GM10847 (cell line): Measurements from ENCODE around the gene PRSS22.

ENCODE experiments used
- POLR2A ChIP-seq: IDR thresholded peaks from 2 replicates; pipeline ENCODE4 v1.6.1; 2011; ENCODE audit not compliant: insufficient read length; ENCODE audit errors: extremely low read depth

The PRSS22 gene

DNA sequence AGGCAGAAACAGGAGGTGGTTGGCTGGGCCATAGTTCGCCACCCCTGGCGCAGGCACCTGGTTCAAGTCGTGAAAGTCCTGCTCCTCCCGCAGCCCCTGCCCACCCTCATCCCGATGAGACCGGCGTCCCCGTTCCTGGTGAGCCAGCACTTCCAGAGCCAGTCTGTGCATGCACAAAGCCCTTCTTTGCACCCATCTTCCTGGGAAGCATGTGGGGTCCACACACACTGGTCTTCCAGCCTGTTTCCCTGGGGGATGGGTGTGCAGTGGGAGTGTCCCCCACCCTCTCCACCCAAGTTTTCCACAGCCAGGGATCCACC lies 29.5 kb downstream of the PRSS22 start:
- TF ChIP-seq POLR2A: no peak

DNA sequence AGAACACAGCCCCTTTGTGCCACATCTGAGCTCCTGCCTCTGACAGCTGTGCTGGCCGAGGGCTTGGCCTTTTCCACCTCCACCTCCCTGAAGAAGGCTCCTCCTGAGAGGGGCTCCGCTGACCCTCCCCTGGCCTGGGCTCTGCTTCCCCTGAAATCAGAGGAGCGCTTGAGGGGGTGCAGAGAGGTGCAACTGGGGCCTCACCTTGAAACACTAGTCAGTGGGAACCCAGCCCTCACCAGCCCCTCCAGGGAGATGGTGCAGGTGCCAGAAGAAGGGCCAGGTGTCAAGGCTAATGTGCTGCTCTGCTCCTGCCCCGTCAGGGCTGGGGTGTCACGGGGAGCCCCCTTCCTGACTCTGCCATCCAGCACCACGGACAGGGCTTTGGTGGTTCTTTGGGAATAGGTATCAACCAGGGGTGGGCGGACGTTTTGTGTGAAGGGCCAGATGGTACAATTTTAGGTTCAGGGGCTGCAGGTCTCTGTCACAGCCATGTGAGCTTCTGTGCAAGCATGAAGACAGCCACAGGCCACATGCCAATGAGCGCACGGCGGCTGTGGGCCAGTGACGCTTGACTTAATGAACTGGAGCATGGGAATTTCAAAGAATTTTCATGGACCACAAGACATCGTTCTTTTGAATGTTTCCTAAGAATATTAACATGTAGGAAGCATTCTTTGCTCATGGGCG lies 30.0 kb downstream of the PRSS22 start:
- TF ChIP-seq POLR2A: no peak

- no peak for TF ChIP-seq POLR2A
Measured at GRCh38 chr16:2827374-2827791, 30.6 kb downstream of the PRSS22 start.

- no peak for TF ChIP-seq POLR2A
Measured at GRCh38 chr16:2826591-2827373, 31.2 kb downstream of the PRSS22 start.

DNA sequence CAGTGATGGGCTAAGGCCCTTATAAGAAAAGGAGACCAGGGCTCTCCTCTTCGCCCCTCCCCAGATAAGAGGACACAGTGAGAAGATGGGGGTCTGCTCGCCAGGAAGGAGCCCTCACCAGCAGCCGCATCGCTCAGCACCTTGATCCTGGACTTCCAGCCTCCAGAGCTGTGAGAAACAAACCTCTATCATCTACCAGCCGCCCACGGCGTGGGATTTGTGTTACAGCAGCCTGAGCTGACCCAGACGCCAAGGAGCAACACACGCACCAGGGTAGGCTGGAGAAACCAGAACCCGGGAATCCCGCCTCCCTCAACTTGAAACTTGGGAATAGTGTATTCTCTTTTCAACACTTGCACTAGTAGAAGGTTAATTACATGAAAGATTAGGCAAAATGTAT lies 32.1 kb downstream of the PRSS22 start:
- TF ChIP-seq POLR2A: no peak

DNA sequence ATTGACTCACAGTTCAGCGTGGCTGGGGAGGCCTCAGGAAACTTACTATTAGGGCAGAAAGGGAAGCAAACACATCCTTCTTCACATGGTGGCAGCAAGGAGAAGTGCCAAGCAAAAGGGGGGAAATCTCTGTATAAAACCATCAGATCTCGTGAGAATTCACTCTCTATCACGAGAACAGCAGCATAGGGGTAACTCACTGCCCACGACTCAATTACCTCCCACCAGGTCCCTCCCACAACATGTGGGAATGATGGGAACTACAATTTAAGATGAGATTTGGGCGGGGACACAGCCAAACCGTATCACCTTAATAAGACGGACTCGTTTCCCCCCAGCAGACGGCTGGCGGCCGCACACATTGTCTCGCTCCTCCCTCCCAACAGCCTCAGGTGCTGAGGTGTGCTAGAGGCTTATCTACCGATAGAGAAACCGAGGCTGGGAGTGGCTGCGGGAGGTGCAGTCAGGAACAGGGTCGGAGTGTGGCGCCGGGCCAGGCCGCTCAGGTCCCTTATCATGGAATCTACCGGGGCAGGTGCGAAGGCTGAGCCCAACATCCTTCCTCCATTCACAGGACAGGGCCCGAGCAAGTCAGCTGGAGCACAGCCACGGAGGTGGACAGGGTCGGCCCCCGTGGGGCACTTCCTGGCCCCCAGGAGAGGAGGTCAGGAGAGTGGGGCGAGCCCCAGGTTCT lies 32.8 kb downstream of the PRSS22 start:
- no peak for TF ChIP-seq POLR2A

DNA sequence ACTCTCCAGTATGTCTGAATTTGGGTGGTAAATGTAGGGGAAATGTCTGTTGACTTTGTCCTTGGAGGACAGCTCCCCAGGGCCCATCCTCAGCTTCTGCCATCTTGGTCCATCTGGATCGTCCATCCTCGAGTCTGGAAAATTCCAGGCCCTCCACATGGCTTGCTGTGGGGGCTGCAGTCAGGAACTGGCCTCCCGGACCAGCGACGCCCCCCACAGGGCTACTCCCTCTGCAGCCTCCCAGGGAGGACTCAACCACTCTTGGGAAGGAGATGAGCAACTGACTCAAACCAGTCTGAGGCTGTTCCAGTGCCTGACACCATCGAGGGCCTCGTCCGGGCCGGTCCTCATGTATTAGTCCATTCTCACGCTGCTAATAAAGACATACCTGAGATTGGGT lies 33.3 kb downstream of the PRSS22 start:
- no peak for TF ChIP-seq POLR2A

DNA sequence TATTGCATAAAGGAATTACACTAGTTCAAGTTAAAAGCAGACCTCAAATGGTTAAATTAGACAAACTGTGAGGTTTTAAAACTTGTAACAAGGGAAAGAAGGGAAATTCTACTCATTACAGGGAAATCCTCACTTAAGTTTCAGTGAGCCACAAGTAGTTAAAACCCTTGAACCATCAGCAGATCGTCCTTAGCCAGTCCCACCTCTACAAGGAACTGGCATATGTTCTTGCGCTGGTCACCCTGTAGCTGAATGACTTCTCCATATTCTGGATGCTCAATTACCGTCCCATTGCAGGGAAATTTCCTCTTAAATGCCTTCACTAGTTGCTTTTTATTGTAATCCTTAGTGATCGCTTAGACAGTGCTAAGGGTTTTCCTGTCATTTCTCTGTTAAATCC lies 35.5 kb downstream of the PRSS22 start:
- no peak for TF ChIP-seq POLR2A

- no peak for TF ChIP-seq POLR2A
Measured at GRCh38 chr16:2822158-2822495, 35.8 kb downstream of the PRSS22 start.

GRCh38 chr16:2821487-2822157 lies 36.3 kb downstream of the PRSS22 start:
- no peak for TF ChIP-seq POLR2A

DNA sequence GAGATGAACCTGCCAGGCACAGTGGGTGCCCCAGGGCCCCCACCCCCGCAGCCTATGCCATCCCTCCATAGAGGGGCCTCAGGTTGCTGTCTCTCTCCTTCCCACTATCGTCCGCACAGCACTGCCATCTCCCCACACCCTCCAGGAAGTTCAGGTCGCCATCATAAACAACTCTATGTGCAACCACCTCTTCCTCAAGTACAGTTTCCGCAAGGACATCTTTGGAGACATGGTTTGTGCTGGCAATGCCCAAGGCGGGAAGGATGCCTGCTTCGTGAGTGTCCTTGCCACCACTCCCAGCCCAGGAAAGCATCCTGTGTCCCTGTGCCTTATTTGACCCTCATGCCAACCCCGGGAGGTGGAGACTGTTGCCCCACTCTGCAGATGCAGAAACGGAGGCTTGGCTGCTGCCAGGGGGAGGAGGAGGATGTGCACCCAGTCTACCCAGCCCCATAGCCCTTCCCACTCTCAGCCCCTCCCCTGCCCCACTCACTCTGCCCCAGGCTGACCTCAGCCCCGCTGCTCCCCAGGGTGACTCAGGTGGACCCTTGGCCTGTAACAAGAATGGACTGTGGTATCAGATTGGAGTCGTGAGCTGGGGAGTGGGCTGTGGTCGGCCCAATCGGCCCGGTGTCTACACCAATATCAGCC lies 37.0 kb downstream of the PRSS22 start:
- TF ChIP-seq POLR2A: no peak

DNA sequence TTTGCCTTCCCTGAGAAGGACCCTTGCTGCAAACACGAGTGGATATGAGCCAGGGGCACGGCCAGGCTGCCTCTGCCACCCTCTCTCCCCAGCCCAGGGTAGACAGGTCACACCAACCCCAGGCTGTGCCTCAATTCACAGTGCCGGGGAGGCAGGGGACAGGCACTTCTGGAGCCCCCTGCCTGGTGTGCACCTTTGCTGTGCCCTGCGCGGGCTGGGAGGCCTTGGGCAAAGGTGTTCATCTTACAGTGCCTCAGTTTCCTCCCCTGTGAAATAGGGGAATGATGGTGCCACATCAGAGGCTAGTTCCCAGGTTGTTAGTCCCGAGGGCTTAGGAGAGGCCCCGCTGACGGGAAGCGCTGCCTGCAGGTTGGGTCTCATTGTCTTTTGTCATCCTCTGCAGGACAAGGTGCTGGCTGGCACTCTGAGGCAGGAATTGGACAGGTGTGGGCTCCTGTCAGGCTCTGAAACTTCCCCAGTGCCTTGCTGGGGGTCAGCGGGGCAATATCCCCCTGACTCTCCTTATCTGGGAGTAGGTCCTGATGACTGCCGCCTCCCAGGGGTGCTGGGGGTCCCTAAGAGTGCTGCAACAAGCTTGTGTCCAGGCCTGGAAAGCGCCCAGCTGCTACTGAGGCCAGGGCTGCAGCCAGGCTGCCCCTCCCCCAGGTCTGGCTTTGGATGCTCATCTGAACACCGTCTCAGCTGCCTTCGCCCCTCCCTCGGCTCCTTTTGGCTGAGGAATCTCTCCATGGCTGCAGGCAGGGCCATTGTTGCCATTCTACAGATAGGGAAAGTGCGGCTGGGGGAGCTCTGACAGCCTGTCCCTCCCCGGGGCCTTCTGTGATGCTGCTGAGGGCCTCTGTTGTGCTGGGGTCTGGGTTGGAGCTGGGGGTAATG lies 37.8 kb downstream of the PRSS22 start:
- no peak for TF ChIP-seq POLR2A

DNA sequence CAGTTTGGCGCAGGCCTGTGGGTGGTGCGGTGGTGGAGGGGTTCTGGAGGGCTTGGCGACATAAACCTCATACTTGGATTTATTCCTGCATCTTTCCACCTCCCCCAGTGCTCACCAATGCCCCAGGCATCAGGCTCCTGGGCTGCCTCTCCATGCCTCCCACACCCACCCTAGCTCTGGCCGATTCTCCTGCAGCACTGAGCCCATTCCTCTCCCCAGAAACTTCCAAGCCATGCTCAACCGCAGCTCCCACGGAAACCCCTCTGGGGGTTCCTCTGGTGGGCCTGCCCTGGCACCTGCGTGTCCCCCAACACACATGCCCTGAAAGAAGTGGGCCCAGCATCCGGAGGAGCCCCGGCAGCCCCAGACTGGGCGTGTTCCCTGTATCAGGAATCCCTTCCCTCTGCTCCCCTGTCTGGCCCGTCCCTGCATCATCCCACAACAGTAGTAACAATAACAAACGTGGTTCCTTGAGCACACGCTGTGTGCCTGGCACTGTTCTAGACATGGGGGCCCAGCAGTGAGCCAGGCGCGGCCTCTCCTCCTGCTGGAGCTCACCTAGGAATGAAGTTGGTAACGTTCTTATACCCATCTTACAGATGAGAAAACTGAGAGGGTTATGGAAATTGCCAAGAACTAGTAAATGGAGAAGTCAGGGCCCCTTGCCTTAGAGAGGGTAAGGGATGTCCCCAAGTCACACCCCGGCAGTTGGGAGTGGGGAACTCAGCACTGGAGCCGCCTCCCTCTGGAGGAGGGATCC lies 38.6 kb downstream of the PRSS22 start:
- TF ChIP-seq POLR2A: no peak

GRCh38 chr16:2818272-2818876 lies 39.6 kb downstream of the PRSS22 start:
- no peak for TF ChIP-seq POLR2A
